Osteocyte (in vitro differentiated cells): ENCODE data around the gene DDAH1. TPM values are rescaled to one million over a fixed set of nuclear protein-coding genes. Genes with fewer than 3 reads are reported as not detected.

Source experiments
- DNase-seq: peaks from one replicate; pipeline ENCODE4 v3.0.0; 2021; ENCODE audit warnings: mixed read lengths; ENCODE audit not compliant: unreplicated experiment; ENCODE audit errors: extremely low spot score
- H3K27ac Mint-ChIP-seq: one replicate; pipeline ENCODE4 v1.8.0; 2021; ENCODE audit warnings: mild to moderate bottlenecking, mixed read lengths; ENCODE audit not compliant: unreplicated experiment
- H3K27me3 Mint-ChIP-seq: one replicate; pipeline ENCODE4 v1.8.0; 2021; ENCODE audit warnings: mixed read lengths; ENCODE audit not compliant: unreplicated experiment
- H3K36me3 Mint-ChIP-seq: one replicate; pipeline ENCODE4 v1.8.0; 2021; ENCODE audit warnings: mixed read lengths; ENCODE audit not compliant: unreplicated experiment
- H3K4me1 Mint-ChIP-seq: one replicate; pipeline ENCODE4 v1.8.0; 2021; ENCODE audit warnings: mixed read lengths; ENCODE audit not compliant: unreplicated experiment
- H3K4me3 Mint-ChIP-seq: one replicate; pipeline ENCODE4 v1.8.0; 2021; ENCODE audit warnings: mild to moderate bottlenecking, moderate library complexity, mixed read lengths; ENCODE audit not compliant: unreplicated experiment
- H3K9me3 Mint-ChIP-seq: one replicate; pipeline ENCODE4 v1.8.0; 2021; ENCODE audit warnings: mixed read lengths; ENCODE audit not compliant: unreplicated experiment
- total RNA-seq: library from RNA; stranded (reverse); gene quantifications from 2 replicates; pipeline ENCODE4 v1.2.1, GENCODE V29; 2021
- TF ChIP-seq, protein P1 (sequence below): fragments of 200-600 bp; sonication (generic); IDR thresholded peaks from 2 replicates; pipeline ENCODE4 v1.5.0; 2021; ENCODE audit warnings: antibody characterized with exemption, mild to moderate bottlenecking, moderate library complexity

Gene DDAH1
- total RNA-seq, 1 donor from 2014 or later = 46.8 TPM

DNA sequence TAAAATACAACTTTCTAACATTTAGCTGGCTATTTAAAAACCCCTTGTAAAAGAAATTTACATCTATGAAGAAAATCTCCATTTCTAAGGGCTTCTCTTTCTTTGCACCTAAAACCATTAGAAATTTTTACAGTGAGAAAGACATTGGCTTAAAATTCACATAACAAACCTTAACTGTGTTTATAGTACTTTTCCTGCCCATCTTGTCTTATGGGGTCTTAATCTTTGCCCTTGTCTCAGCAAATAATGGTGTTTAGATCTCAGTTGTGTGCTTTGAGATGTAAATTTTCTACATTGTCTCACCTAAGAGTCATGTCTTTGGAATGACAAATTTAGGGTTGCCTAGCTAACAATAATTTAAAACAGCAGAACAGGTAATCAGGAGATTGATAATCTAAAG lies 71.5 kb downstream of the DDAH1 start:
- no peak overlapping the region for H3K4me3 Mint-ChIP-seq
- H3K27me3 Mint-ChIP-seq = no peaks in the 10 kb centered on the region

GRCh38 chr1:85388416-85388815 lies 76.5 kb downstream of the DDAH1 start:
- H3K27ac Mint-ChIP-seq = no peak overlapping the region
- no peak overlapping the region for H3K4me3 Mint-ChIP-seq
- H3K4me1 Mint-ChIP-seq = peaks cover 14% of the 10 kb centered on the region
- peaks cover 8% of the 10 kb centered on the region for H3K36me3 Mint-ChIP-seq
- peaks cover 11% of the 10 kb centered on the region for H3K9me3 Mint-ChIP-seq
- TF ChIP-seq, protein P1, sequence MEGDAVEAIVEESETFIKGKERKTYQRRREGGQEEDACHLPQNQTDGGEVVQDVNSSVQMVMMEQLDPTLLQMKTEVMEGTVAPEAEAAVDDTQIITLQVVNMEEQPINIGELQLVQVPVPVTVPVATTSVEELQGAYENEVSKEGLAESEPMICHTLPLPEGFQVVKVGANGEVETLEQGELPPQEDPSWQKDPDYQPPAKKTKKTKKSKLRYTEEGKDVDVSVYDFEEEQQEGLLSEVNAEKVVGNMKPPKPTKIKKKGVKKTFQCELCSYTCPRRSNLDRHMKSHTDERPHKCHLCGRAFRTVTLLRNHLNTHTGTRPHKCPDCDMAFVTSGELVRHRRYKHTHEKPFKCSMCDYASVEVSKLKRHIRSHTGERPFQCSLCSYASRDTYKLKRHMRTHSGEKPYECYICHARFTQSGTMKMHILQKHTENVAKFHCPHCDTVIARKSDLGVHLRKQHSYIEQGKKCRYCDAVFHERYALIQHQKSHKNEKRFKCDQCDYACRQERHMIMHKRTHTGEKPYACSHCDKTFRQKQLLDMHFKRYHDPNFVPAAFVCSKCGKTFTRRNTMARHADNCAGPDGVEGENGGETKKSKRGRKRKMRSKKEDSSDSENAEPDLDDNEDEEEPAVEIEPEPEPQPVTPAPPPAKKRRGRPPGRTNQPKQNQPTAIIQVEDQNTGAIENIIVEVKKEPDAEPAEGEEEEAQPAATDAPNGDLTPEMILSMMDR = no peak
- no peak for DNase-seq
- no peaks in the 10 kb centered on the region for H3K27me3 Mint-ChIP-seq

More for the DNA sequence above, 71.5 kb downstream of the DDAH1 start:
- Mint-ChIP-seq H3K9me3 (no peaks in the 10 kb centered on the region), H3K36me3 (peaks cover 5% of the 10 kb centered on the region), H3K27ac (no peak overlapping the region), H3K4me1 (peaks cover 36% of the 10 kb centered on the region)
- TF ChIP-seq, protein P1 = no peak
- no peak for DNase-seq

DNA sequence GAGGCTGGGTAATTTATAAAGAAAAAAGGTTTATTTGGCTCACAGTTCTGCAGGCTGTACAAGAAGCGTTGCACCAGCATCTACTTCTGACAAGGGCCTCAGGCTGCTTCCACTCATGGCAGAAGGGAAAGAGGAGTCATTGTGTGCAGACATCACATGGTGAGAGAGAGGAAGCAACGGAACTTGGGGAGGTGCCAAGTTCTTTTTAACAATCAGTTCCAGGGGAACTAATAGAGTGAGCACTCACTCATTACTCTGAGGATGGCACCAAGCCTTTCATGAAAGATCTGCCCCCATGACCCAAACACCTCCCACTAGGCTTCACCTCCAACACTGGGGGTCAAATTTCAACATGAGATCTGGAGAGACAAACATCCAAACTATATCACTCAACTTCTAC lies 77.2 kb downstream of the DDAH1 start:
- Mint-ChIP-seq H3K4me1 (peaks cover 11% of the 10 kb centered on the region), H3K4me3 (no peak overlapping the region), H3K27me3 (no peaks in the 10 kb centered on the region), H3K27ac (no peak overlapping the region), H3K9me3 (peaks cover 17% of the 10 kb centered on the region), H3K36me3 (peaks cover 14% of the 10 kb centered on the region)
- TF ChIP-seq, protein P1 = no peak
- DNase-seq = no peak

DNA sequence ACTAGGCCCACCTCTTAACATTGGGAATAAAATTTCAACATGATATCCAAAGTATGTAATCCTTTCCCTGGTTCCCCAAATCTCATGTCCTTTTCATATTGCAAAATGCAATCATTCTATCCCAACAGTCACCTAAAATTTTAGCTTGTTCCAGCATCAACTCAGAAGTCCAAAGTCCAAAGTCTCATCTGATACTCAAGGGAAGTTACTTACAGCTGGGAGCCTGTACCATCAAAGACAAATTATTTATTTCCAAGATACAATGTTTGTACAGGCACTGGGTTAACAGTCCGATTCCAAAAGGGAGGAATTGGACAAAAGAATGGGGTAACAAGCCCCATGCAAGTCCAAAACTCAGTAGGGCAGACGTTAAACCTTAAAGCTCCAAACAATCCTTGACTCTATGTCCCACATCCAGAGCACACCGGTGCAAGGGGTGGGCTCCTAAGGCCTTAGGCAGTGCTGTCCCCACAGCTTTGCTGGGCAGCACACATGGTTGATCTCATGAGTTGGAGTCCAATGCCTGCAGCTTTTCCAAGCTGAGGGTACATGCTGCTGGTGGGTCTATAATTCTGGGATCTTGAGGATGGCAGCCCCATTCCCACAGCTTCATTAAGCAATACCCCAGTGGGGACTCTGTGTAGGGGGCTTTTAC lies 78.8 kb downstream of the DDAH1 start:
- H3K36me3 Mint-ChIP-seq = peaks cover 22% of the 10 kb centered on the region
- H3K27me3 Mint-ChIP-seq = no peaks in the 10 kb centered on the region
- TF ChIP-seq, protein P1 = no peak
- H3K4me3 Mint-ChIP-seq = no peak overlapping the region
- no peak for DNase-seq
- H3K9me3 Mint-ChIP-seq = peaks cover 20% of the 10 kb centered on the region
- H3K27ac Mint-ChIP-seq = no peak overlapping the region
- H3K4me1 Mint-ChIP-seq = peaks cover 11% of the 10 kb centered on the region

GRCh38 chr1:85379203-85380136 lies 85.5 kb downstream of the DDAH1 start:
- H3K36me3 Mint-ChIP-seq = peaks cover 16% of the 10 kb centered on the region
- H3K27ac Mint-ChIP-seq = peak overlapping the region; percentile 17
- peaks cover 10% of the 10 kb centered on the region for H3K9me3 Mint-ChIP-seq
- peaks cover 27% of the 10 kb centered on the region for H3K4me1 Mint-ChIP-seq
- H3K27me3 Mint-ChIP-seq = no peaks in the 10 kb centered on the region
- H3K4me3 Mint-ChIP-seq = no peak overlapping the region
- TF ChIP-seq, protein P1 = no peak
- DNase-seq = no peak
